Activated CD4-positive, alpha-beta memory T cell treated with anti-CD3 and anti-CD28 coated beads for 36 hours (primary cell): Measurements from ENCODE around the gene TBC1D2. TPM values are rescaled to one million over a fixed set of nuclear protein-coding genes. Genes with fewer than 3 reads are reported as not detected.

ENCODE experiments used
- CTCF ChIA-PET: fragments of 350-600 bp; sonication (Branson Sonifier 250); formaldehyde crosslinking; loops from one replicate; lab custom pipeline; 2021; ENCODE audit warnings: antibody characterized with exemption, inconsistent platforms; lab: Charles Lee
- POLR2A ChIA-PET: fragments of 350-600 bp; sonication (Branson Sonifier 250); formaldehyde crosslinking; loops from one replicate; lab custom pipeline; 2021; ENCODE audit warnings: antibody characterized with exemption; lab: Charles Lee
- DNase-seq: peaks from one replicate; pipeline ENCODE4 v3.0.0-alpha.2; 2020
- H3K27ac Mint-ChIP-seq: one replicate; pipeline ENCODE4 v1.8.0; 2021; ENCODE audit warnings: mixed read lengths
- H3K27me3 Mint-ChIP-seq: one replicate; pipeline ENCODE4 v1.8.0; 2021; ENCODE audit warnings: mixed read lengths
- H3K36me3 Mint-ChIP-seq: one replicate; pipeline ENCODE4 v1.8.0; 2021; ENCODE audit warnings: mixed read lengths
- H3K4me1 Mint-ChIP-seq: one replicate; pipeline ENCODE4 v1.8.0; 2021; ENCODE audit warnings: low read depth, mixed read lengths
- H3K4me3 Mint-ChIP-seq: one replicate; pipeline ENCODE4 v1.8.0; 2021; ENCODE audit warnings: mild to moderate bottlenecking, mixed read lengths
- H3K9me3 Mint-ChIP-seq: one replicate; pipeline ENCODE4 v1.8.0; 2021; ENCODE audit warnings: mixed read lengths
- intact Hi-C: fragments of 100-400 bp; cut with micrococcal nuclease; formaldehyde crosslinking; loops from one replicate; pipeline ENCODE4 v1.15.1; 2023
- total RNA-seq, 2 experiments: library from RNA; stranded (reverse); gene quantifications; one replicate each; pipeline ENCODE4 v1.2.3, GENCODE V29; 2021

TBC1D2 gene
- total RNA-seq, 2 experiments from 2014 or later: 5.2 to 5.3 TPM

- Mint-ChIP-seq H3K4me3 (no peak overlapping the region), H3K27ac (no peak overlapping the region), H3K9me3 (no peaks in the 10 kb centered on the region), H3K4me1 (no peaks in the 10 kb centered on the region), H3K36me3 (peaks cover 5% of the 10 kb centered on the region), H3K27me3 (no peaks in the 10 kb centered on the region)
- no peak for DNase-seq
- intact Hi-C loops: no loop called here
- POLR2A ChIA-PET: no interaction called here
- CTCF ChIA-PET: no interaction called here
Observed at GRCh38 chr9:98235126-98235525, 20.3 kb downstream of the TBC1D2 start.

GRCh38 chr9:98234245-98234825, 21.1 kb downstream of the TBC1D2 start:
- ChIA-PET CTCF (no interaction called here), POLR2A (no interaction called here)
- Mint-ChIP-seq H3K4me3 (no peak overlapping the region), H3K4me1 (no peaks in the 10 kb centered on the region), H3K27me3 (no peaks in the 10 kb centered on the region), H3K9me3 (no peaks in the 10 kb centered on the region), H3K27ac (no peak overlapping the region), H3K36me3 (peaks cover 5% of the 10 kb centered on the region)
- intact Hi-C loops: no loop called here
- no peak for DNase-seq

GRCh38 chr9:98232926-98233325, 22.5 kb downstream of the TBC1D2 start:
- H3K4me1 Mint-ChIP-seq: no peaks in the 10 kb centered on the region
- no peak overlapping the region for H3K4me3 Mint-ChIP-seq
- ChIA-PET CTCF (no interaction called here), POLR2A (no interaction called here)
- H3K9me3 Mint-ChIP-seq: no peaks in the 10 kb centered on the region
- intact Hi-C loops: no loop called here
- peaks cover 5% of the 10 kb centered on the region for H3K36me3 Mint-ChIP-seq
- no peak for DNase-seq
- no peak overlapping the region for H3K27ac Mint-ChIP-seq
- no peaks in the 10 kb centered on the region for H3K27me3 Mint-ChIP-seq

- Mint-ChIP-seq H3K36me3 (peaks cover 5% of the 10 kb centered on the region), H3K27ac (no peak overlapping the region), H3K4me1 (no peaks in the 10 kb centered on the region), H3K4me3 (no peak overlapping the region), H3K27me3 (no peaks in the 10 kb centered on the region), H3K9me3 (no peaks in the 10 kb centered on the region)
- intact Hi-C loops: no loop called here
- ChIA-PET CTCF (no interaction called here), POLR2A (no interaction called here)
- no peak for DNase-seq
Observed at GRCh38 chr9:98231770-98232478, 23.5 kb downstream of the TBC1D2 start.

- intact Hi-C loops: no loop called here
- ChIA-PET POLR2A (no interaction called here), CTCF (no interaction called here)
- Mint-ChIP-seq H3K4me1 (no peaks in the 10 kb centered on the region), H3K27me3 (no peaks in the 10 kb centered on the region), H3K9me3 (no peaks in the 10 kb centered on the region), H3K36me3 (peaks cover 8% of the 10 kb centered on the region), H3K4me3 (no peak overlapping the region), H3K27ac (no peak overlapping the region)
- no peak for DNase-seq
Observed at GRCh38 chr9:98230789-98231188, 24.7 kb downstream of the TBC1D2 start.

- Mint-ChIP-seq H3K9me3 (no peaks in the 10 kb centered on the region), H3K36me3 (peaks cover 10% of the 10 kb centered on the region), H3K27me3 (no peaks in the 10 kb centered on the region), H3K27ac (no peak overlapping the region), H3K4me1 (no peaks in the 10 kb centered on the region), H3K4me3 (no peak overlapping the region)
- no peak for DNase-seq
- CTCF ChIA-PET: interaction anchor here (1.1 to 1.2 kb wide), 2 partner anchors 25 to 34 kb away, joined by 3 to 4 read pairs; no protein-coding TSS in a partner anchor
- intact Hi-C loops: no loop called here
- POLR2A ChIA-PET: no interaction called here
Observed at GRCh38 chr9:98230304-98230703, 25.1 kb downstream of the TBC1D2 start.

GRCh38 chr9:98229620-98230019, 25.8 kb downstream of the TBC1D2 start:
- no peak overlapping the region for H3K4me3 Mint-ChIP-seq

GRCh38 chr9:98229090-98229395, 26.4 kb downstream of the TBC1D2 start:
- Mint-ChIP-seq H3K27me3 (no peaks in the 10 kb centered on the region), H3K9me3 (no peaks in the 10 kb centered on the region), H3K27ac (no peak overlapping the region), H3K4me3 (no peak overlapping the region), H3K4me1 (no peaks in the 10 kb centered on the region), H3K36me3 (peaks cover 11% of the 10 kb centered on the region)
- intact Hi-C loops: no loop called here
- ChIA-PET POLR2A (no interaction called here), CTCF (interaction anchor here (1.2 kb wide), 1 partner anchor 24 kb away, joined by 4 read pairs; no protein-coding TSS in a partner anchor)
- no peak for DNase-seq

More at GRCh38 chr9:98229620-98230019, 25.8 kb downstream of the TBC1D2 start:
- Mint-ChIP-seq H3K4me1 (no peaks in the 10 kb centered on the region), H3K36me3 (peaks cover 11% of the 10 kb centered on the region), H3K27ac (no peak overlapping the region), H3K9me3 (no peaks in the 10 kb centered on the region), H3K27me3 (no peaks in the 10 kb centered on the region)
- ChIA-PET POLR2A (no interaction called here), CTCF (interaction anchor here (1.1 to 1.2 kb wide), 2 partner anchors 24 to 35 kb away, joined by 3 to 4 read pairs; no protein-coding TSS in a partner anchor)
- DNase-seq: no peak
- intact Hi-C loops: no loop called here

GRCh38 chr9:98228392-98229089, 26.9 kb downstream of the TBC1D2 start:
- Mint-ChIP-seq H3K27ac (no peak overlapping the region), H3K36me3 (peaks cover 10% of the 10 kb centered on the region), H3K27me3 (no peaks in the 10 kb centered on the region), H3K4me1 (no peaks in the 10 kb centered on the region), H3K9me3 (no peaks in the 10 kb centered on the region), H3K4me3 (no peak overlapping the region)
- no peak for DNase-seq
- CTCF ChIA-PET: interaction anchor here (0.6 kb wide), 1 partner anchor 16 kb away, joined by 5 read pairs; no protein-coding TSS in a partner anchor
- POLR2A ChIA-PET: no interaction called here
- intact Hi-C loops: no loop called here

GRCh38 chr9:98227883-98228282, 27.6 kb downstream of the TBC1D2 start:
- DNase-seq: no peak
- Mint-ChIP-seq H3K4me1 (no peaks in the 10 kb centered on the region), H3K4me3 (no peak overlapping the region), H3K9me3 (no peaks in the 10 kb centered on the region), H3K27ac (no peak overlapping the region), H3K36me3 (peaks cover 12% of the 10 kb centered on the region), H3K27me3 (no peaks in the 10 kb centered on the region)
- POLR2A ChIA-PET: no interaction called here
- CTCF ChIA-PET: no interaction called here
- intact Hi-C loops: no loop called here

- Mint-ChIP-seq H3K9me3 (no peaks in the 10 kb centered on the region), H3K4me3 (no peak overlapping the region), H3K4me1 (no peaks in the 10 kb centered on the region), H3K36me3 (peaks cover 15% of the 10 kb centered on the region), H3K27me3 (no peaks in the 10 kb centered on the region), H3K27ac (no peak overlapping the region)
- DNase-seq: no peak
- ChIA-PET POLR2A (no interaction called here), CTCF (no interaction called here)
- intact Hi-C loops: no loop called here
Observed at GRCh38 chr9:98226957-98227356, 28.5 kb downstream of the TBC1D2 start.

GRCh38 chr9:98226516-98226915, 28.9 kb downstream of the TBC1D2 start:
- H3K27ac Mint-ChIP-seq: no peak overlapping the region
- H3K9me3 Mint-ChIP-seq: no peaks in the 10 kb centered on the region
- H3K36me3 Mint-ChIP-seq: peaks cover 14% of the 10 kb centered on the region
- POLR2A ChIA-PET: no interaction called here
- no peaks in the 10 kb centered on the region for H3K27me3 Mint-ChIP-seq
- CTCF ChIA-PET: no interaction called here
- no peak for DNase-seq
- H3K4me1 Mint-ChIP-seq: no peaks in the 10 kb centered on the region
- no peak overlapping the region for H3K4me3 Mint-ChIP-seq
- intact Hi-C loops: no loop called here
